K562 (cell line): ENCODE measurements around the gene ITPR1. TPM values are rescaled to one million over a fixed set of nuclear protein-coding genes. Genes with fewer than 3 reads are reported as not detected.

Experiments used
- ARID3A ChIP-seq: IDR thresholded peaks from 2 replicates; pipeline ENCODE4 v1.6.1; 2012; ENCODE audit warnings: low read depth, low read length, improper control_type of control experiment, borderline replicate concordance
- MYBL2 ChIP-seq, 2 experiments: fragments of 450-650 bp in 1 of 2; sonication (generic) in 1 of 2; formaldehyde crosslinking in 1 of 2; IDR thresholded peaks; 2 replicates each; pipeline versions ENCODE4 v1.6.1 to v1.8.1; 2017 to 2022; ENCODE audit warnings: borderline replicate concordance in 1 of 2, inconsistent platforms in 1 of 2, low read depth in 1 of 2, mild to moderate bottlenecking in 1 of 2, missing genetic modification reagents in 1 of 2, moderate library complexity in 1 of 2
- NEUROD1 ChIP-seq: fragments of 150-350 bp; IDR thresholded peaks from 2 replicates; pipeline ENCODE4 v1.6.1; 2014; ENCODE audit warnings: borderline replicate concordance, low read length, low read depth; ENCODE audit not compliant: partially characterized antibody
- RNF2 ChIP-seq: sonication (generic); IDR thresholded peaks from 2 replicates; pipeline ENCODE4 v1.6.1; 2016
- ZNF197 ChIP-seq: fragments of 200-800 bp; sonication (Bioruptor generic); IDR thresholded peaks from 2 replicates; pipeline ENCODE4 v1.6.1; 2016; ENCODE audit warnings: low read depth, missing genetic modification characterization, missing compliant biosample characterization
- ZNF778 ChIP-seq: fragments of 450-650 bp; formaldehyde crosslinking; IDR thresholded peaks from 2 replicates; pipeline ENCODE4 v1.4.0; 2020; ENCODE audit warnings: mild to moderate bottlenecking, moderate library complexity
- polyA plus RNA-seq, 8 experiments: library from polyadenylated mRNA; depleted of rRNA in 4 of 8; stranded (reverse) in 5 of 8; unstranded in 3 of 8; fragments of >200 nt; fragmentation: Nextera tagmentation in 2 of 8; fragmentation: Illumina TruSeq in 1 of 8; extraction: Ambion mirVana in 2 of 8; extraction: Trizol in 1 of 8; gene quantifications; 2 replicates each; pipeline versions ENCODE4 v1.2.1 to v1.2.3, GENCODE V29; 2011 to 2014; ENCODE audit warnings: inconsistent platforms in 1 of 8, missing spikeins in 1 of 8
- total RNA-seq, 7 experiments: library from RNA; depleted of rRNA in 6 of 7; stranded (reverse); fragments of >200 nt in 6 of 7; fragmentation: Illumina TruSeq in 2 of 7; extraction: Trizol in 2 of 7; gene quantifications; 2 replicates each; pipeline versions ENCODE4 v1.2.1 to v1.2.3, GENCODE V29; 2011 to 2021; ENCODE audit warnings: low replicate concordance in 1 of 7
- TF ChIP-seq, protein P1 (sequence below): fragments of 200-600 bp; sonication (generic); IDR thresholded peaks from one replicate; pipeline ENCODE4 v1.6.1; 2012; ENCODE audit warnings: mild to moderate bottlenecking, low read depth, low read length, inconsistent platforms

The ITPR1 gene
- total and polyA plus RNA-seq, 9 of the 15 experiments (the other 6 are each of a cell fraction or from before 2014, with no cell fraction given), result 22.4 to 40.0 (median 27.4) TPM

- TF ChIP-seq, protein P1, sequence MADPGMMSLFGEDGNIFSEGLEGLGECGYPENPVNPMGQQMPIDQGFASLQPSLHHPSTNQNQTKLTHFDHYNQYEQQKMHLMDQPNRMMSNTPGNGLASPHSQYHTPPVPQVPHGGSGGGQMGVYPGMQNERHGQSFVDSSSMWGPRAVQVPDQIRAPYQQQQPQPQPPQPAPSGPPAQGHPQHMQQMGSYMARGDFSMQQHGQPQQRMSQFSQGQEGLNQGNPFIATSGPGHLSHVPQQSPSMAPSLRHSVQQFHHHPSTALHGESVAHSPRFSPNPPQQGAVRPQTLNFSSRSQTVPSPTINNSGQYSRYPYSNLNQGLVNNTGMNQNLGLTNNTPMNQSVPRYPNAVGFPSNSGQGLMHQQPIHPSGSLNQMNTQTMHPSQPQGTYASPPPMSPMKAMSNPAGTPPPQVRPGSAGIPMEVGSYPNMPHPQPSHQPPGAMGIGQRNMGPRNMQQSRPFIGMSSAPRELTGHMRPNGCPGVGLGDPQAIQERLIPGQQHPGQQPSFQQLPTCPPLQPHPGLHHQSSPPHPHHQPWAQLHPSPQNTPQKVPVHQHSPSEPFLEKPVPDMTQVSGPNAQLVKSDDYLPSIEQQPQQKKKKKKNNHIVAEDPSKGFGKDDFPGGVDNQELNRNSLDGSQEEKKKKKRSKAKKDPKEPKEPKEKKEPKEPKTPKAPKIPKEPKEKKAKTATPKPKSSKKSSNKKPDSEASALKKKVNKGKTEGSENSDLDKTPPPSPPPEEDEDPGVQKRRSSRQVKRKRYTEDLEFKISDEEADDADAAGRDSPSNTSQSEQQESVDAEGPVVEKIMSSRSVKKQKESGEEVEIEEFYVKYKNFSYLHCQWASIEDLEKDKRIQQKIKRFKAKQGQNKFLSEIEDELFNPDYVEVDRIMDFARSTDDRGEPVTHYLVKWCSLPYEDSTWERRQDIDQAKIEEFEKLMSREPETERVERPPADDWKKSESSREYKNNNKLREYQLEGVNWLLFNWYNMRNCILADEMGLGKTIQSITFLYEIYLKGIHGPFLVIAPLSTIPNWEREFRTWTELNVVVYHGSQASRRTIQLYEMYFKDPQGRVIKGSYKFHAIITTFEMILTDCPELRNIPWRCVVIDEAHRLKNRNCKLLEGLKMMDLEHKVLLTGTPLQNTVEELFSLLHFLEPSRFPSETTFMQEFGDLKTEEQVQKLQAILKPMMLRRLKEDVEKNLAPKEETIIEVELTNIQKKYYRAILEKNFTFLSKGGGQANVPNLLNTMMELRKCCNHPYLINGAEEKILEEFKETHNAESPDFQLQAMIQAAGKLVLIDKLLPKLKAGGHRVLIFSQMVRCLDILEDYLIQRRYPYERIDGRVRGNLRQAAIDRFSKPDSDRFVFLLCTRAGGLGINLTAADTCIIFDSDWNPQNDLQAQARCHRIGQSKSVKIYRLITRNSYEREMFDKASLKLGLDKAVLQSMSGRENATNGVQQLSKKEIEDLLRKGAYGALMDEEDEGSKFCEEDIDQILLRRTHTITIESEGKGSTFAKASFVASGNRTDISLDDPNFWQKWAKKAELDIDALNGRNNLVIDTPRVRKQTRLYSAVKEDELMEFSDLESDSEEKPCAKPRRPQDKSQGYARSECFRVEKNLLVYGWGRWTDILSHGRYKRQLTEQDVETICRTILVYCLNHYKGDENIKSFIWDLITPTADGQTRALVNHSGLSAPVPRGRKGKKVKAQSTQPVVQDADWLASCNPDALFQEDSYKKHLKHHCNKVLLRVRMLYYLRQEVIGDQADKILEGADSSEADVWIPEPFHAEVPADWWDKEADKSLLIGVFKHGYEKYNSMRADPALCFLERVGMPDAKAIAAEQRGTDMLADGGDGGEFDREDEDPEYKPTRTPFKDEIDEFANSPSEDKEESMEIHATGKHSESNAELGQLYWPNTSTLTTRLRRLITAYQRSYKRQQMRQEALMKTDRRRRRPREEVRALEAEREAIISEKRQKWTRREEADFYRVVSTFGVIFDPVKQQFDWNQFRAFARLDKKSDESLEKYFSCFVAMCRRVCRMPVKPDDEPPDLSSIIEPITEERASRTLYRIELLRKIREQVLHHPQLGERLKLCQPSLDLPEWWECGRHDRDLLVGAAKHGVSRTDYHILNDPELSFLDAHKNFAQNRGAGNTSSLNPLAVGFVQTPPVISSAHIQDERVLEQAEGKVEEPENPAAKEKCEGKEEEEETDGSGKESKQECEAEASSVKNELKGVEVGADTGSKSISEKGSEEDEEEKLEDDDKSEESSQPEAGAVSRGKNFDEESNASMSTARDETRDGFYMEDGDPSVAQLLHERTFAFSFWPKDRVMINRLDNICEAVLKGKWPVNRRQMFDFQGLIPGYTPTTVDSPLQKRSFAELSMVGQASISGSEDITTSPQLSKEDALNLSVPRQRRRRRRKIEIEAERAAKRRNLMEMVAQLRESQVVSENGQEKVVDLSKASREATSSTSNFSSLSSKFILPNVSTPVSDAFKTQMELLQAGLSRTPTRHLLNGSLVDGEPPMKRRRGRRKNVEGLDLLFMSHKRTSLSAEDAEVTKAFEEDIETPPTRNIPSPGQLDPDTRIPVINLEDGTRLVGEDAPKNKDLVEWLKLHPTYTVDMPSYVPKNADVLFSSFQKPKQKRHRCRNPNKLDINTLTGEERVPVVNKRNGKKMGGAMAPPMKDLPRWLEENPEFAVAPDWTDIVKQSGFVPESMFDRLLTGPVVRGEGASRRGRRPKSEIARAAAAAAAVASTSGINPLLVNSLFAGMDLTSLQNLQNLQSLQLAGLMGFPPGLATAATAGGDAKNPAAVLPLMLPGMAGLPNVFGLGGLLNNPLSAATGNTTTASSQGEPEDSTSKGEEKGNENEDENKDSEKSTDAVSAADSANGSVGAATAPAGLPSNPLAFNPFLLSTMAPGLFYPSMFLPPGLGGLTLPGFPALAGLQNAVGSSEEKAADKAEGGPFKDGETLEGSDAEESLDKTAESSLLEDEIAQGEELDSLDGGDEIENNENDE, result no peak
- TF ChIP-seq RNF2 (no peak), ZNF197 (CRISPR knock-in tag) (no peak), ZNF778 (CRISPR knock-in tag) (no peak), NEUROD1 (no peak), MYBL2 (IDR thresholded peaks at IDR 0.05; ENCODE audit: low read depth) (no peak), MYBL2 (CRISPR knock-in tag; IDR thresholded peaks at IDR 0.05; ENCODE audit: borderline replicate concordance) (no peak), ARID3A (no peak)
- TF ChIP-seq, all 486 proteins: peak for 0
Observed at GRCh38 chr3:4561661-4562060, 68.5 kb downstream of the ITPR1 start (continued).
